GM21786 (cell line): ENCODE results near the gene IGLL5.

Source experiments
- ATAC-seq: cut with Tn5 transposase; IDR thresholded peaks from one replicate; pipeline ENCODE4 v1.9.1; 2021; ENCODE audit not compliant: unreplicated experiment

The IGLL5 gene

GRCh38 chr22:22858559-22858937 lies 29.1 kb upstream of the IGLL5 start:
- no peak for ATAC-seq

GRCh38 chr22:22863001-22863400 lies 24.6 kb upstream of the IGLL5 start:
- no peak for ATAC-seq

GRCh38 chr22:22865311-22866072 lies 22.1 kb upstream of the IGLL5 start:
- ATAC-seq: peak; percentile 52

- ATAC-seq: no peak
These were observed 21.1 kb upstream of the IGLL5 start for GRCh38 chr22:22866381-22867111.

- ATAC-seq: no peak
These were observed 19.5 kb upstream of the IGLL5 start for GRCh38 chr22:22867996-22868715.

GRCh38 chr22:22870577-22871404 lies 16.8 kb upstream of the IGLL5 start:
- ATAC-seq: no peak

GRCh38 chr22:22871536-22872278 lies 15.9 kb upstream of the IGLL5 start:
- no peak for ATAC-seq

- no peak for ATAC-seq
These were observed 14.6 kb upstream of the IGLL5 start for GRCh38 chr22:22872722-22873708.

GRCh38 chr22:22877523-22878210 lies 9.9 kb upstream of the IGLL5 start:
- no peak for ATAC-seq

- ATAC-seq: no peak
These were observed 9.4 kb upstream of the IGLL5 start for GRCh38 chr22:22878211-22878570.

GRCh38 chr22:22878801-22879674 lies 8.6 kb upstream of the IGLL5 start:
- no peak for ATAC-seq

GRCh38 chr22:22879675-22880155 lies 7.9 kb upstream of the IGLL5 start:
- ATAC-seq: no peak

- no peak for ATAC-seq
These were observed 7.0 kb upstream of the IGLL5 start for GRCh38 chr22:22880645-22881044.

GRCh38 chr22:22881116-22882000 lies 6.3 kb upstream of the IGLL5 start:
- no peak for ATAC-seq

- no peak for ATAC-seq
These were observed 5.4 kb upstream of the IGLL5 start for GRCh38 chr22:22882033-22882717.
